Gastroesophageal sphincter (tissue), 4 donors: ENCODE measurements around the gene STK25. TPM values are rescaled to one million over a fixed set of nuclear protein-coding genes. Genes with fewer than 3 reads are reported as not detected.
A peak's percentile ranks its signal among the peaks of the same experiment; 100 is the strongest.

Experiments used
- ATAC-seq: fragments of 150-250 bp; one replicate; pipeline ENCODE4 v1.9.1; 2016; ENCODE audit warnings: mild to moderate bottlenecking, moderate library complexity
- H3K27ac ChIP-seq, 4 donors: fragments of 200-600 bp; sonication (generic) in 3 of 4; 1 replicate in 3 of 4; 2 replicates in 1 of 4; pipeline ENCODE4 v1.5.1; 2016 to 2019
- H3K27me3 ChIP-seq: fragments of 200-600 bp; sonication (generic); one replicate; pipeline ENCODE4 v1.5.1; 2019
- H3K36me3 ChIP-seq, 2 donors: fragments of 200-600 bp; sonication (generic); one replicate each; pipeline ENCODE4 v1.5.1; 2019; ENCODE audit warnings: control low read depth in 1 of 2
- H3K4me1 ChIP-seq, 3 donors: fragments of 200-600 bp; sonication (generic); 1 replicate in 2 of 3; 2 replicates in 1 of 3; pipeline ENCODE4 v1.5.1; 2016 to 2019; ENCODE audit warnings: control low read depth in 2 of 3
- H3K4me3 ChIP-seq, 2 donors: fragments of 200-600 bp; sonication (generic); one replicate each; pipeline ENCODE4 v1.5.1; 2019; ENCODE audit warnings: mild to moderate bottlenecking in 1 of 2, moderate library complexity in 1 of 2
- H3K9me3 ChIP-seq, 3 donors: fragments of 200-600 bp; sonication (generic); one replicate each; pipeline ENCODE4 v1.5.1; 2017 to 2019; ENCODE audit warnings: control low read depth in 2 of 3
- CTCF ChIP-seq, 4 experiments: fragments of 200-600 bp in 2 of 4; fragments of 450-650 bp in 2 of 4; sonication (generic) in 1 of 4; IDR thresholded peaks; one replicate each; pipeline ENCODE4 v1.5.1; 2017 to 2019; ENCODE audit warnings: antibody characterized with exemption in 4 of 4, mild to moderate bottlenecking in 2 of 4, moderate library complexity in 2 of 4
- EP300 ChIP-seq: sonication (generic); formaldehyde crosslinking; IDR thresholded peaks from one replicate; pipeline ENCODE4 v1.6.1; 2017; ENCODE audit warnings: antibody characterized with exemption, mild to moderate bottlenecking
- POLR2A ChIP-seq, 2 donors: fragments of 450-650 bp; IDR thresholded peaks; one replicate each; pipeline ENCODE4 v1.6.1; 2017; ENCODE audit warnings: antibody characterized with exemption in 2 of 2, mild to moderate bottlenecking in 2 of 2, moderate library complexity in 1 of 2
- POLR2AphosphoS5 ChIP-seq: sonication (generic); formaldehyde crosslinking; IDR thresholded peaks from one replicate; pipeline ENCODE4 v1.6.1; 2017; ENCODE audit warnings: antibody characterized with exemption
- WGBS, 2 donors: methylation state at CpG; one replicate each; pipeline ENCODE4 v1.1.5; 2018; ENCODE audit warnings: low coverage in 1 of 2; 5-methylcytosine and 5-hydroxymethylcytosine counted together
- total RNA-seq, 4 donors: library from RNA; depleted of rRNA; stranded (reverse); fragments of >200 nt; gene quantifications; one replicate each; pipeline ENCODE4 v1.1.0, GENCODE V29; 2016

STK25 gene
- total RNA-seq, 4 donors from 2014 or later, result 125 to 234 (median 174) TPM

DNA sequence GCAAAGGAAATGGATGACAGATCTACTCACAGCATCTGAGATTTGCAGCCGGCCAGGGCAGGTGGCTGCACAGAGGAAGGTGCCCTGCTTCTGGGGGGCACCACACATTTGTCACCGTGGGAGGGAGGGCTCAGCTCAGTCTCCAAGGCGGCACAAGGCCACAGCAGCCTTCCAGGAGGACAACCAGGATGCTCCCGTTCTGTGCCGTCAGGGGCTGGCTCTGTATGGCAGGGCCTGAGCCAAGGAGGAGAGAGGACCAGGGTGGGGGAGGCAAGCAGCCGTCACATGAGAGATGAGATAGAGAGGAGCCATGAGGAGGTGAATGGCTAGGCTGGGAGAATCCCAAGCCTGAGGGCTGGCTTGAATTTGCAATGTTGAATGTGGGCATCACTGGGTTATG lies 45.6 kb upstream of the STK25 start:
- Histone ChIP-seq H3K9me3 (peaks cover 0 to 14% (median 0%) of the 10 kb centered on the region in 3 donors), H3K27me3 (peaks cover under 1% of the 10 kb centered on the region), H3K27ac (no peak overlapping the region), H3K36me3 (no peaks in the 10 kb centered on the region), H3K4me3 (no peak overlapping the region), H3K4me1 (peaks cover 0 to 36% (median 8%) of the 10 kb centered on the region in 3 donors)
- no CpG with 5 or more reads among the region's 6 CpGs for WGBS, 2 donors
- no peak for ATAC-seq
- TF ChIP-seq POLR2A (IDR thresholded peaks at IDR 0.05) (no peak), CTCF (IDR thresholded peaks at IDR 0.05) (no peak), EP300 (no peak), POLR2AphosphoS5 (no peak)

DNA sequence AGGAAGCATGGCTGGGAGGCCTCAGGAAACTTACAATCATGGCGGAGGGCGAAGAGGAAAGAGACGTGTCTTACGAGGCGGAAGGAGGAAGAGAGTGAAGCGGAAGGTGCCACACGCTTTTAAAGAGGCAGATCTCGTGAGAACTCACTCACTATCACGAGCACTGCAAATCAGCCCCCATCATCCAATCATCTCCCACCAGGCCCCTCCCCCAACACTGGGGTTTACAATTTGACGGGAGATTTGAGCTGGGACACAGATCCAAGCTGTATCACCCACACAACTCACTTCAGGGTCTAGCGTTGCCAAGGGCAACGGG lies 45.1 kb upstream of the STK25 start:
- H3K9me3 ChIP-seq, result peaks cover 0 to 14% (median 0%) of the 10 kb centered on the region in 3 donors
- TF ChIP-seq EP300, result no peak
- TF ChIP-seq CTCF (IDR thresholded peaks at IDR 0.05), result no peak
- TF ChIP-seq POLR2A (IDR thresholded peaks at IDR 0.05), result no peak
- TF ChIP-seq POLR2AphosphoS5, result no peak
- ATAC-seq, result no peak
- H3K4me1 ChIP-seq, result peaks cover 0 to 33% (median 8%) of the 10 kb centered on the region in 3 donors
- H3K4me3 ChIP-seq, result no peak overlapping the region
- no peak overlapping the region for H3K27ac ChIP-seq
- H3K36me3 ChIP-seq, result no peaks in the 10 kb centered on the region
- H3K27me3 ChIP-seq, result no peaks in the 10 kb centered on the region
- WGBS, 2 donors, result 86% methylated on average over 6 of the region's 12 CpGs; no CpG with 5 or more reads in 1 of the 2 donors

GRCh38 chr2:241551998-241552737 lies 43.8 kb upstream of the STK25 start:
- Histone ChIP-seq H3K27me3 (no peaks in the 10 kb centered on the region), H3K27ac (no peak overlapping the region), H3K36me3 (no peaks in the 10 kb centered on the region), H3K9me3 (peaks cover 0 to 14% (median 0%) of the 10 kb centered on the region in 3 donors), H3K4me3 (no peak overlapping the region), H3K4me1 (peaks cover 0 to 30% (median 8%) of the 10 kb centered on the region in 3 donors)
- WGBS, 2 donors, result 87 to 88% methylated on average over 5 to 17 of the region's 33 CpGs
- TF ChIP-seq POLR2A (IDR thresholded peaks at IDR 0.05) (no peak), CTCF (IDR thresholded peaks at IDR 0.05) (no peak), POLR2AphosphoS5 (no peak), EP300 (no peak)
- no peak for ATAC-seq

DNA sequence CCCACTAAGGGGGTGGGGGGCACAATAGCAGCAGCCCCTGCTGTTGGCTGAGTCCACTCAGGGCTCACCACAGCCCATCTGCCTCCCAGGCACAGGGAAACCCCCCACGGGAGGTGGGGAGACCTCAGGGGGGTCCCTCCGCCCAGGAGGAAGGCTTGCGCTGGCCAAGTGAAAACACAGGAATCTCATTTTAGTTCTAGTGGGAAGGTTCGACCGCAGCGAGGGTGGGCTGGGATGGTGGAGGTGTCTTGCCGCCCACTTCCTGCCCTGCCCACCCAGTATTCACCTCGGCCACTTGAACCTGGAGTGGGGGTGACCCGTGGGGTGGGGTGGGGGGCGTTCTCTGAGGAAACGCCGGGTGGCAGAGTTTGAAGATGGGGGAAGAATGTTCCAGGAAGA lies 43.2 kb upstream of the STK25 start:
- H3K9me3 ChIP-seq, result peaks cover 0 to 9% (median 0%) of the 10 kb centered on the region in 3 donors
- no peak overlapping the region for H3K4me3 ChIP-seq
- H3K36me3 ChIP-seq, result no peaks in the 10 kb centered on the region
- no peak overlapping the region for H3K27ac ChIP-seq
- no peak for TF ChIP-seq EP300
- TF ChIP-seq POLR2A (IDR thresholded peaks at IDR 0.05), result no peak
- no peak for TF ChIP-seq POLR2AphosphoS5
- peaks cover 0 to 36% (median 8%) of the 10 kb centered on the region in 3 donors for H3K4me1 ChIP-seq
- peaks cover 3% of the 10 kb centered on the region for H3K27me3 ChIP-seq
- ATAC-seq, result no peak
- no CpG with 5 or more reads among the region's 12 CpGs for whole genome bisulfite sequencing, 2 donors

GRCh38 chr2:241550616-241551580 lies 42.5 kb upstream of the STK25 start:
- H3K36me3 ChIP-seq, result no peaks in the 10 kb centered on the region
- peaks cover 0 to 2% (median 0%) of the 10 kb centered on the region in 3 donors for H3K9me3 ChIP-seq
- peak; percentile 6 for ATAC-seq
- H3K4me3 ChIP-seq, result no peak overlapping the region
- TF ChIP-seq EP300 (no peak), POLR2A (IDR thresholded peaks at IDR 0.05) (no peak), POLR2AphosphoS5 (no peak), CTCF (IDR thresholded peaks at IDR 0.05) (no peak)
- peaks cover 0 to 36% (median 8%) of the 10 kb centered on the region in 3 donors for H3K4me1 ChIP-seq
- peak overlapping the region in 2 of 4 donors; percentile 37 to 64 for H3K27ac ChIP-seq
- peaks cover 5% of the 10 kb centered on the region for H3K27me3 ChIP-seq
- 40 to 87% methylated on average over 2 to 4 of the region's 21 CpGs for WGBS, 2 donors
